ENCODE data around the gene PRTN3. TPM values are rescaled to one million over a fixed set of nuclear protein-coding genes. Genes with fewer than 3 reads are reported as not detected.
"Not testable (repeated sequence)": the region's sequence is repeated elsewhere in the genome, so short reads cannot be mapped to it uniquely, and the experiment has no call there.

PRTN3 gene
- total RNA-seq, 1 donor from 2014 or later, result not detected

DNA sequence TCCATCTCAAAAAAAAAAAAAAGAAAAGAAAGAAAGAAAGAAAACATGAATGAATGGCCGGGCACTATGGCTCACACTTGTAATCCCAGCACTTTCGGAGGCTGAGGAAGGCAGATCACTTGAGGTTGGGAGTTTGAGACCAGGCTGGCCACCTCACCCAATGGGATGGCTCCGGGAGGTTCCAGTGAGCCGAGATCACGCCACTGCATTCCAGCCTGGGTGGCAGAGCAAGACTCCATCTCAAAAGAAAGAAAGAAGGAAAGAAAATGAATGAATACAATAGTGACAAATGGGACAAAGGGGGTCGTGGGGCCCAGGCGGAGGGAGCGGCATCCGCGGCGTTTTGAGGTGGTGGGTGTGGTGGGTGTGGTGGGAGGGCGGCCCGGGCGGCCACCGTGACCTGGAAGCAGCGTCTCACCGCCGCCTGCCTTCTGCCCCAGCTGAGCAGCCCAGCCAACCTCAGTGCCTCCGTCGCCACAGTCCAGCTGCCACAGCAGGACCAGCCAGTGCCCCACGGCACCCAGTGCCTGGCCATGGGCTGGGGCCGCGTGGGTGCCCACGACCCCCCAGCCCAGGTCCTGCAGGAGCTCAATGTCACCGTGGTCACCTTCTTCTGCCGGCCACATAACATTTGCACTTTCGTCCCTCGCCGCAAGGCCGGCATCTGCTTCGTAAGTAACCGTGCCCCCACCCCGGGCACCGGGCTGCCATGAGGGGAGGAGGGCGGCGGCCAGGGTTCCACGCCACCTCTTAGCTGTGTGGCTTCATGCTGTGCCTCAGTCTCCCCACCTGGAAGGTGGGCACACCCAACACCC, 5.1 kb downstream of the PRTN3 start:
- peaks cover 51% of the 10 kb centered on the region for H3K27me3 ChIP-seq (ENCODE audit: low read depth)
- no peak for ATAC-seq
- H3K4me1 ChIP-seq, result peaks cover 19% of the 10 kb centered on the region
- no peak overlapping the region for H3K27ac ChIP-seq
- H3K9me3 ChIP-seq, result no peaks in the 10 kb centered on the region
- no peak overlapping the region for H3K4me3 ChIP-seq
- DNase-seq, result no peak
- TF ChIP-seq, protein P1, sequence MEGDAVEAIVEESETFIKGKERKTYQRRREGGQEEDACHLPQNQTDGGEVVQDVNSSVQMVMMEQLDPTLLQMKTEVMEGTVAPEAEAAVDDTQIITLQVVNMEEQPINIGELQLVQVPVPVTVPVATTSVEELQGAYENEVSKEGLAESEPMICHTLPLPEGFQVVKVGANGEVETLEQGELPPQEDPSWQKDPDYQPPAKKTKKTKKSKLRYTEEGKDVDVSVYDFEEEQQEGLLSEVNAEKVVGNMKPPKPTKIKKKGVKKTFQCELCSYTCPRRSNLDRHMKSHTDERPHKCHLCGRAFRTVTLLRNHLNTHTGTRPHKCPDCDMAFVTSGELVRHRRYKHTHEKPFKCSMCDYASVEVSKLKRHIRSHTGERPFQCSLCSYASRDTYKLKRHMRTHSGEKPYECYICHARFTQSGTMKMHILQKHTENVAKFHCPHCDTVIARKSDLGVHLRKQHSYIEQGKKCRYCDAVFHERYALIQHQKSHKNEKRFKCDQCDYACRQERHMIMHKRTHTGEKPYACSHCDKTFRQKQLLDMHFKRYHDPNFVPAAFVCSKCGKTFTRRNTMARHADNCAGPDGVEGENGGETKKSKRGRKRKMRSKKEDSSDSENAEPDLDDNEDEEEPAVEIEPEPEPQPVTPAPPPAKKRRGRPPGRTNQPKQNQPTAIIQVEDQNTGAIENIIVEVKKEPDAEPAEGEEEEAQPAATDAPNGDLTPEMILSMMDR (IDR thresholded peaks at IDR 0.05), result no peak
- intact Hi-C loops (cut with DNase I), result no loop called here
- no peaks in the 10 kb centered on the region for H3K36me3 ChIP-seq

DNA sequence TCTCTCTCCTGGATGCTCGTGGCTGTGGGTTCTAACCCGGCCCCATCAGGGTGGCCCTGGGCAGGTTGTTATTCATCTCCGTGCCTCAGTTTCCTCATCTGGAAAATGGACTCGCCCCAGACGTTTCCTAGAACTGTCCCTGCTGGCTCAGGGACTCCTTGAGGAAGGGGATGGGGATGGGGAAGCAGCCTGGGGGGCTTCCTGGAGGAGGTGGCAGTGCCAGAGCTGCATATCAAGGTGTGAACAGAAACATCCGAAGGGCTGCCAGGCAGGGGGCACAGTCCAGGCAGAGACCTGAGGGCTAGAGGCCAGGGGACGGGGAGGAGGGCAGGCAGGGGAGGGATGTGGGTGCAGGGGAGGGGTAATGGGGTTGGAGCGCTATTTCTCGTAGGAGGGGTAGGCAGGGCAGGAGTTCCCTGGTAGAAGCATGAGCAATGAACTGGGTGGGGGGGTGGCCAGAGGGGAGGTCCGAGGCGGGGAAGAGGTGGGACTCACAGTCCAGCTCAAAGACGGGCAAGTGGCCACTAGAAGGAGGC, 7.7 kb downstream of the PRTN3 start:
- Histone ChIP-seq H3K27me3 (ENCODE audit: low read depth) (peaks cover 53% of the 10 kb centered on the region), H3K4me1 (peaks cover 26% of the 10 kb centered on the region), H3K9me3 (no peaks in the 10 kb centered on the region), H3K27ac (no peak overlapping the region), H3K4me3 (no peak overlapping the region), H3K36me3 (no peaks in the 10 kb centered on the region)
- ATAC-seq, result no peak
- DNase-seq, result no peak
- intact Hi-C loops (cut with DNase I), result no loop called here
- TF ChIP-seq, protein P1 (IDR thresholded peaks at IDR 0.05), result no peak

DNA sequence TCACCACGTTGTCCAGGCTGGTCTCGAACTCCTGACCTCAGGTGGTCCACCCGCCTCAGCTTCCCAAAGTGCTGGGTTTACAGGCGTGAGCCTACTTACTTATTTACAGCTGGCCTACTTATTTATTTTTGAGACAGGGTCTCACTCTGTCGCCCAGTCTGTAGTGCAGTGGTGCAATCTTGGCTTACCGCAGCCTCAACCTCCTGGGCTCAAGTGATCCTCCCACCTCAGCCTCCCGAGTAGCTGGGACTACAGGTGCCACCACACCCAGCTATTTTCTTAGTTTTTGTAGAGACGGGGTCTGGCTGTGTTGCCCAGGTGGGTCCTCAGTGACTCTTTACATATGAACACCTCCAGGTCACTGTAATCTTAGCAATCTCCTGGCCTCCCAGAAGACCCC, 8.4 kb downstream of the PRTN3 start:
- intact Hi-C loops (cut with DNase I); H3K27ac ChIP-seq; ATAC-seq: not testable (repeated sequence)

DNA sequence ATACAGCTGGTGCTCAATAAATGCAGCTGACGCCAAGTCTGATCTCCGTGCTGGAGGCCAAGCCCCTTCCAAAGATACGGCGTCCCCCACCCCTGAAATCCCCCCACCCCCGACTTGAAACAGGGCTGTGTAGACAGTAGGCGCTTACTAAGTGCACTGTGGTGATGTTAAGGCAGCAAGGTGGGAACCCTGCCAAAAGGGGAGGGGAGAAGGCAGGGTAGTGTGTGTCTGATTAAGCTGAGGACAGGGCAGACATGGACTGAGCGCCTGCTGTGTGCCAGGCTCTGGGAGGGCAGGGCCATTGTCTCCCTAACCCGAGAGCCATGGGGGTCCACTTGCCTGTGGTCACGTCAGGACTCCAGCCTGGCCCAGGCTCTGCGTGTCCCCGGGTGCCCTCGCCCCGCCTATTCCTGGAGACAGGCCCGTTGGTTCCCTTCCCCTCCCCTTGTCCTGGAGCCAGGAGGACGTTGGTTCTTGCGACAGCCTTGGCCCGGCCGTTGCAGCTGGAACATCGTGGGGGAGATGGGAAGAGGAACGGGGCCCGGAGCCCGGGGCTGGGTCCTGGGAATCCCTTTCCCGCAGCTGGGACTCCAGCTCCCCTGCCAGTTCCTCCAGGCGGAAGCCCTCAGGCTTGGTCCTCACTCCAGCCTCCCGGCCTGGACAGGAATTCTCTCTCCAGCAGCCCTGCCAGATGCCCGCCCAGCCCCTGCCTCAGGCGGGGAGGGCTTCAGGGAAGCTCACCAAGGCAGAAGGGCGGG, 9.6 kb downstream of the PRTN3 start:
- peaks cover 41% of the 10 kb centered on the region for H3K27me3 ChIP-seq (ENCODE audit: low read depth)
- H3K9me3 ChIP-seq, result no peaks in the 10 kb centered on the region
- DNase-seq (peak; percentile 90), ATAC-seq (peak; percentile 90 to 92)
- TF ChIP-seq, protein P1 (IDR thresholded peaks at IDR 0.05), result no peak
- no peaks in the 10 kb centered on the region for H3K36me3 ChIP-seq
- H3K4me1 ChIP-seq, result peaks cover 21% of the 10 kb centered on the region
- H3K4me3 ChIP-seq, result no peak overlapping the region
- intact Hi-C loops (cut with DNase I), result no loop called here
- peak overlapping the region; percentile 51 for H3K27ac ChIP-seq

More for the DNA sequence above, 8.4 kb downstream of the PRTN3 start:
- H3K4me3 ChIP-seq, H3K9me3 ChIP-seq, DNase-seq, H3K36me3 ChIP-seq: not testable (repeated sequence)
- H3K4me1 ChIP-seq, result peaks cover 21% of the 10 kb centered on the region
- peaks cover 48% of the 10 kb centered on the region for H3K27me3 ChIP-seq (ENCODE audit: low read depth)

DNA sequence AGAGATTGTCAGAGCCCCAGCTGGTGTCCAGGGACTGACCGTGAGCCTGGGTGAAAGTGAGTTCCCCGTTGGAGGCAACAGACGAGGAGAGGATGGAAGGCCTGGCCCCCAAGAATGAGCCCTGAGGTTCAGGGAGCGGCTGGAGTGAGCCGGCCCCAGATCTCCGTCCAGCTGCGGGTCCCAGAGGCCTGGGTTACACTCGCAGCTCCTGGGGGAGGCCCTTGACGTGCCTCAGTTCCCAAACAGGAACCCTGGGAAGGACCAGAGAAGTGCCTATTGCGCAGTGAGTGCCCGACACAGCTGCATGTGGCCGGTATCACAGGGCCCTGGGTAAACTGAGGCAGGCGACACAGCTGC, 10.2 kb downstream of the PRTN3 start:
- no peak for DNase-seq
- Histone ChIP-seq H3K36me3 (no peaks in the 10 kb centered on the region), H3K9me3 (no peaks in the 10 kb centered on the region), H3K27me3 (ENCODE audit: low read depth) (peaks cover 36% of the 10 kb centered on the region), H3K27ac (peak overlapping the region; percentile 51), H3K4me1 (peaks cover 21% of the 10 kb centered on the region), H3K4me3 (no peak overlapping the region)
- ATAC-seq, result no peak
- TF ChIP-seq, protein P1 (IDR thresholded peaks at IDR 0.05), result no peak
- intact Hi-C loops (cut with DNase I), result no loop called here

All from lower lobe of right lung (tissue), 2 donors.